ENCODE results near the gene MAN1A1.

DNA sequence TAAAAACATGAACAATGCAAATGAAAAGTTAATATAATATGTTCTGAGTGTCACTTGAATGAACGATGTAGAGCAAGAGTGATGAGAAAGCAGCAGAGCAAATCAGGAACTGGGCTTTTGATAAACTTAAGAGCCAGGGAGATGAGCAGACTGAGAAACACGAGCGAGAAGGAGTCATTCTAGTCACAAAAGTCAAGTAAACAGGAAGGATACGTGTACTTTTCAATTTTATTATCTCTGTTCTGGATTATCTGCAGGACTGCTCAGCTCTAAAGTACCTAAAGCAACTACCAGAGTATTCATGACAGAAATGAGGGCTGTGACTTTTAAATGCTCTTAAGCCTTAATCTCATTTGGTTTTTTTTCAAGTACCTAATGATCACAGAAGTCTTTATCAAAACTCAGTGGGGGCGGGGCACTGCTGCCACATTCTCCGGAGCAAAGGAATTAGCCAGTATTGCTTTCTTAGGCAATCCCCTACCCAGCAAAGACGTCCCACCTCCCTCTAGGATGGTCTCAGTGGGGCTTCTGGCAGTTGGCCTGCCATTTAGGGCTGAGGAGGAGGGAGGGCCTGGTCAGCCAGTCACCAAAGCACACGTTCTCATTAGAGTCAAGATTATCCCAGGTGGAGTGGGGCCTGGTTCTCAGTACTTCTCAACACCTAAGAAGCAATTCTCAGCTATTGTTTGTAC lies 8.6 kb downstream of the MAN1A1 start:
- no peak for TF ChIP-seq POLR2AphosphoS5 (IDR thresholded peaks at IDR 0.05; ENCODE audit: low read depth, low read length)
- TF ChIP-seq SIN3A (IDR thresholded peaks at IDR 0.05; ENCODE audit: borderline replicate concordance, insufficient read depth, low read length), result no peak
- TF ChIP-seq TAF1 (IDR thresholded peaks at IDR 0.05; ENCODE audit: borderline replicate concordance, insufficient read depth, low read length), result no peak
- no peak for TF ChIP-seq REST (IDR thresholded peaks at IDR 0.05; ENCODE audit: insufficient read depth in 1 of 2, low read depth in 2 of 2, low read length in 2 of 2)
